ENCODE measurements around the gene ID2.
"Not testable (repeated sequence)": the region's sequence is repeated elsewhere in the genome, so short reads cannot be mapped to it uniquely, and the experiment has no call there.

Gene ID2

GRCh38 chr2:8685697-8686358, 4.0 kb downstream of the ID2 start:
- peak; percentile 69 for DNase-seq (ENCODE audit: low read depth)

- DNase-seq (ENCODE audit: low read depth) = no peak
Observed at GRCh38 chr2:8691859-8692437, 10.1 kb downstream of the ID2 start.

- DNase-seq (ENCODE audit: low read depth) = no peak
Observed at GRCh38 chr2:8692783-8693156, 10.9 kb downstream of the ID2 start.

- no peak for DNase-seq (ENCODE audit: low read depth)
Observed at GRCh38 chr2:8693157-8693821, 11.4 kb downstream of the ID2 start.

GRCh38 chr2:8694737-8695136, 12.9 kb downstream of the ID2 start:
- no peak for DNase-seq (ENCODE audit: low read depth)

GRCh38 chr2:8697190-8697589, 15.3 kb downstream of the ID2 start:
- no peak for DNase-seq (ENCODE audit: low read depth)

GRCh38 chr2:8699839-8700238, 18.0 kb downstream of the ID2 start:
- no peak for DNase-seq (ENCODE audit: low read depth)

GRCh38 chr2:8701681-8702379, 20.0 kb downstream of the ID2 start:
- DNase-seq (ENCODE audit: low read depth) = no peak

- no peak for DNase-seq (ENCODE audit: low read depth)
Observed at GRCh38 chr2:8704906-8705305, 23.1 kb downstream of the ID2 start.

GRCh38 chr2:8709611-8710010, 27.8 kb downstream of the ID2 start:
- DNase-seq (ENCODE audit: low read depth) = no peak

- DNase-seq (ENCODE audit: low read depth) = no peak
Observed at GRCh38 chr2:8710951-8711350, 29.1 kb downstream of the ID2 start.

GRCh38 chr2:8714283-8714682, 32.4 kb downstream of the ID2 start:
- no peak for DNase-seq (ENCODE audit: low read depth)

- no peak for DNase-seq (ENCODE audit: low read depth)
Observed at GRCh38 chr2:8714971-8715370, 33.1 kb downstream of the ID2 start.

GRCh38 chr2:8719528-8719927, 37.7 kb downstream of the ID2 start:
- no peak for DNase-seq (ENCODE audit: low read depth)

- DNase-seq (ENCODE audit: low read depth) = no peak
Observed at GRCh38 chr2:8720741-8721140, 38.9 kb downstream of the ID2 start.

GRCh38 chr2:8721410-8721809, 39.6 kb downstream of the ID2 start:
- DNase-seq (ENCODE audit: low read depth) = no peak

GRCh38 chr2:8722986-8723385, 41.1 kb downstream of the ID2 start:
- DNase-seq (ENCODE audit: low read depth) = no peak

GRCh38 chr2:8725838-8726237, 44.0 kb downstream of the ID2 start:
- DNase-seq (ENCODE audit: low read depth) = no peak

- DNase-seq (ENCODE audit: low read depth) = no peak
Observed at GRCh38 chr2:8728305-8729015, 46.6 kb downstream of the ID2 start.

GRCh38 chr2:8729101-8729500, 47.2 kb downstream of the ID2 start:
- not testable (repeated sequence) for DNase-seq (ENCODE audit: low read depth)

GRCh38 chr2:8729939-8730338, 48.1 kb downstream of the ID2 start:
- DNase-seq (ENCODE audit: low read depth) = no peak

GRCh38 chr2:8732601-8733000, 50.7 kb downstream of the ID2 start:
- no peak for DNase-seq (ENCODE audit: low read depth)
